DND-41 (cell line): Measurements from ENCODE around the gene GON4L.
A peak's percentile ranks its signal among the peaks of the same experiment; 100 is the strongest.
"Not testable (repeated sequence)": the region's sequence is repeated elsewhere in the genome, so short reads cannot be mapped to it uniquely, and the experiment has no call there.

Source experiments
- ATAC-seq: fragments of 200-7000 bp; cut with Tn5 transposase; 3 replicates; pipeline ENCODE4 v1.9.1; 2021; ENCODE audit warnings: low read depth; ENCODE audit not compliant: insufficient read depth
- DNase-seq: peaks from one replicate; pipeline ENCODE4 v3.0.0-alpha.2; 2020
- H2AFZ ChIP-seq: 2 replicates; pipeline ENCODE4 v1.6.0; 2012; ENCODE audit warnings: low read depth, low read length
- H3K27ac ChIP-seq: 2 replicates; pipeline ENCODE4 v1.5.1; 2012; ENCODE audit warnings: low read length, inconsistent platforms
- H3K27me3 ChIP-seq: fragments of 200-600 bp; sonication (generic); 2 replicates; pipeline ENCODE4 v1.6.0; 2012; ENCODE audit warnings: low read length, mild to moderate bottlenecking, inconsistent platforms; ENCODE audit not compliant: insufficient read depth, poor library complexity
- H3K36me3 ChIP-seq: 2 replicates; pipeline ENCODE4 v1.5.1; 2012; ENCODE audit warnings: low read length, inconsistent platforms; ENCODE audit not compliant: insufficient read depth
- H3K4me1 ChIP-seq: 2 replicates; pipeline ENCODE4 v1.5.1; 2012; ENCODE audit warnings: mild to moderate bottlenecking, low read length; ENCODE audit not compliant: insufficient read depth
- H3K4me2 ChIP-seq: 2 replicates; pipeline ENCODE4 v1.6.0; 2012; ENCODE audit warnings: mild to moderate bottlenecking, moderate library complexity, low read length, inconsistent platforms; ENCODE audit not compliant: insufficient read depth
- H3K4me3 ChIP-seq, 2 experiments: fragments of 200-600 bp in 1 of 2; shearing (Covaris generic) in 1 of 2; 2 replicates each; pipeline ENCODE4 v1.5.1; 2012 to 2016; ENCODE audit warnings: inconsistent platforms in 2 of 2, low read length in 2 of 2, mild to moderate bottlenecking in 2 of 2, low read depth in 1 of 2, moderate library complexity in 1 of 2
- H3K79me2 ChIP-seq: 2 replicates; pipeline ENCODE4 v1.6.0; 2012; ENCODE audit warnings: low read length, inconsistent platforms; ENCODE audit not compliant: insufficient read depth
- H3K9ac ChIP-seq: 2 replicates; pipeline ENCODE4 v1.6.0; 2012; ENCODE audit warnings: low read depth, mild to moderate bottlenecking, inconsistent platforms, low read length, moderate library complexity
- H3K9me3 ChIP-seq: 2 replicates; pipeline ENCODE4 v1.5.1; 2012; ENCODE audit warnings: low read length, moderate library complexity, mild to moderate bottlenecking, inconsistent platforms; ENCODE audit not compliant: insufficient read depth, severe bottlenecking
- H4K20me1 ChIP-seq: 2 replicates; pipeline ENCODE4 v1.6.0; 2012; ENCODE audit warnings: low read length; ENCODE audit not compliant: insufficient read depth
- CTCF ChIP-seq: IDR thresholded peaks from 2 replicates; pipeline ENCODE4 v1.5.1; 2012; ENCODE audit warnings: borderline replicate concordance, low read length, moderate library complexity, mild to moderate bottlenecking; ENCODE audit not compliant: poor library complexity, severe bottlenecking; ENCODE audit errors: extremely low read depth
- EZH2 ChIP-seq: IDR thresholded peaks from 3 replicates; pipeline ENCODE4 v1.6.1; 2012; ENCODE audit warnings: borderline replicate concordance, low read depth, mild to moderate bottlenecking, moderate library complexity, low read length, inconsistent platforms; ENCODE audit not compliant: severe bottlenecking

Gene GON4L

GRCh38 chr1:155776414-155776813 lies 80.6 kb downstream of the GON4L start:
- H3K4me1 ChIP-seq, result no peaks in the 10 kb centered on the region
- TF ChIP-seq CTCF, result no peak
- no peak for TF ChIP-seq EZH2
- no peaks in the 10 kb centered on the region for H3K27me3 ChIP-seq
- no peaks in the 10 kb centered on the region for H3K9me3 ChIP-seq
- no peak overlapping the region for H3K4me2 ChIP-seq
- H3K9ac ChIP-seq, result no peak overlapping the region
- no peak overlapping the region for H3K4me3 ChIP-seq
- H3K27ac ChIP-seq, result no peak overlapping the region
- no peak overlapping the region for H2AFZ ChIP-seq
- no peaks in the 10 kb centered on the region for H4K20me1 ChIP-seq
- no peaks in the 10 kb centered on the region for H3K79me2 ChIP-seq
- peaks cover 69% of the 10 kb centered on the region for H3K36me3 ChIP-seq
- ATAC-seq (peak; percentile 45; the same call in 1 of the 3 replicates), DNase-seq (peak; percentile 17)

DNA sequence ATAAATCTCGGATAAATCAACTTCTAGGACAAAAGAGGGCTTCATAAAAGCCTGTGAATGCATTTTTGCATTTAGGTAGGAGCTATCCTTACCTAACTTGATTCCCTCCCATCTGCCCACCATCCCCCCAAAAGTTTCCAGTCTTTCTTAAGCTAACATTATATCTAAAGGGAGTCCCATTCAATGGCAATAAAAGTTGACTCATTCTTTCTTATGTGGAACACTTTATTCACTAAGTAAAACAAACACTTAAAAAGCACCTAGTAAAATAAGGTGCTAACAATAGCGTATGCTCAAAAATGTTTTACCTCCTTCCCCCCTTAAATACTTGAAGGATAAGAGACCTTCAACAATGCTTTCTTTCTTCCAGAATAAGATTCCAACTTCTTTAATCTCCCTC lies 83.8 kb downstream of the GON4L start:
- no peak overlapping the region for H3K4me3 ChIP-seq
- H4K20me1 ChIP-seq, result no peaks in the 10 kb centered on the region
- no peaks in the 10 kb centered on the region for H3K79me2 ChIP-seq
- H3K4me2 ChIP-seq, result no peak overlapping the region
- no peak for DNase-seq
- TF ChIP-seq CTCF (no peak), EZH2 (no peak)
- no peak for ATAC-seq
- H3K27me3 ChIP-seq, result no peaks in the 10 kb centered on the region
- H3K9ac ChIP-seq, result no peak overlapping the region
- no peaks in the 10 kb centered on the region for H3K4me1 ChIP-seq
- peaks cover 93% of the 10 kb centered on the region for H3K36me3 ChIP-seq
- H3K27ac ChIP-seq, result no peak overlapping the region
- H2AFZ ChIP-seq, result no peak overlapping the region
- no peaks in the 10 kb centered on the region for H3K9me3 ChIP-seq

DNA sequence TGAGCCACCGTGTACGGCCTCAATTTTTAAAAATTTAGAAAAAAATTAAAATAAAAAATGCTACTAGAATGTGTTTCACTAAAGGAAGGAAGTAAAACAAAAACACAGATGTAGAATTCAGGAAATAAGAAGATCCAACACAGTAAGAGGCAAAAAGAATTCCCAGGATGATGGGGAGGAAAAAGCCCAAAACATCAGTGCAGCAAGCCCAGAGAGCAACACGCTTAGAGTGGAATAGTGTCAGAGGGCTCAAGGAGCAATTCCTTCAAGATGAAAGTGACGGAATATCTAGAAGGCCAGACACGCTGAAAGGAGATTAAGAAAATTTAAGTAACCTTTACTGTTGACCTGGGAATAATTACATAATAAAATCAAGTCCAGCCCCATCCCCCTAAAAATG lies 87.8 kb downstream of the GON4L start:
- Histone ChIP-seq H3K9me3 (no peaks in the 10 kb centered on the region), H3K27ac (no peak overlapping the region), H3K36me3 (peaks cover 90% of the 10 kb centered on the region), H4K20me1 (no peaks in the 10 kb centered on the region), H3K9ac (no peak overlapping the region), H3K79me2 (no peaks in the 10 kb centered on the region), H3K4me3 (no peak overlapping the region), H3K27me3 (no peaks in the 10 kb centered on the region), H2AFZ (no peak overlapping the region), H3K4me1 (no peaks in the 10 kb centered on the region), H3K4me2 (no peak overlapping the region)
- no peak for TF ChIP-seq EZH2
- no peak for TF ChIP-seq CTCF
- no peak for DNase-seq
- no peak for ATAC-seq

- not testable (repeated sequence) for H3K4me1 ChIP-seq, DNase-seq, H3K79me2 ChIP-seq, H3K9ac ChIP-seq, H3K9me3 ChIP-seq, H2AFZ ChIP-seq, ATAC-seq, H4K20me1 ChIP-seq, H3K4me2 ChIP-seq, H3K27ac ChIP-seq, H3K27me3 ChIP-seq, H3K4me3 ChIP-seq
- peaks cover 83% of the 10 kb centered on the region for H3K36me3 ChIP-seq
Observed at GRCh38 chr1:155767399-155767989, 89.5 kb downstream of the GON4L start.

DNA sequence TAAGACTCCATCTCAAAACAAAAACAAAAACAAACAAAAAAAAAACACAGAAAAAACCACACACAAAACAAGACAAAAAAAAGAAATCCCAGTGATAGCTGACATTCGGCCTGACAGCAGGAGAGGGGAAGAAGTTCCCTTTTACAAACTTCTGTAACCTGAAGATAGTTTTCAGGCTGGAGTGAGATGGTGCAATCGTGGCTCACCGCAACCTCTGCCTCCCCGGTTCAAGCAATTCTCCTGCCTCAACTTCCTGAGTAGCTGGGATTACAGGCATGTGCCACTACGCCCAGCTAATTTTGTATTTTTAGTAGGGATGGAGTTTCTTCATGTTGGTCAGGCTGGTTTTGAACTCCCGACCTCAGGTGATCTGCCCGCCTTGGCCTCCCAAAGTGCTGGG lies 93.0 kb downstream of the GON4L start:
- H3K27me3 ChIP-seq, H2AFZ ChIP-seq, H4K20me1 ChIP-seq, DNase-seq, H3K79me2 ChIP-seq, H3K4me1 ChIP-seq, H3K4me3 ChIP-seq, H3K9ac ChIP-seq, H3K4me2 ChIP-seq, H3K27ac ChIP-seq, H3K9me3 ChIP-seq, ATAC-seq: not testable (repeated sequence)
- H3K36me3 ChIP-seq, result peaks cover 75% of the 10 kb centered on the region
